ENCODE measurements around the gene SKA3. TPM values are rescaled to one million over a fixed set of nuclear protein-coding genes. Genes with fewer than 3 reads are reported as not detected.
"Not testable (repeated sequence)": the region's sequence is repeated elsewhere in the genome, so short reads cannot be mapped to it uniquely, and the experiment has no call there.

Gene SKA3
- total RNA-seq, 1 experiment from 2014 or later, result 16.4 TPM

- no peak for TF ChIP-seq CTCF (IDR thresholded peaks at IDR 0.05; ENCODE audit: unreplicated experiment)
- Mint-ChIP-seq H3K27ac (ENCODE audit: low read depth, unreplicated experiment) (peak overlapping the region; percentile 89), H3K9me3 (ENCODE audit: unreplicated experiment) (no peaks in the 10 kb centered on the region), H3K27me3 (ENCODE audit: insufficient read depth, unreplicated experiment) (no peaks in the 10 kb centered on the region), H3K4me1 (ENCODE audit: insufficient read depth, unreplicated experiment) (peaks cover 10% of the 10 kb centered on the region), H3K36me3 (ENCODE audit: insufficient read depth, unreplicated experiment) (peaks cover 5% of the 10 kb centered on the region), H3K4me3 (ENCODE audit: unreplicated experiment) (no peak overlapping the region)
- no peak for DNase-seq (ENCODE audit: unreplicated experiment)
- intact Hi-C loops (cut with micrococcal nuclease), result no loop called here
- BruUV-seq (replicated peaks), result no TSS peak
- ChIA-PET POLR2A (interaction anchor here (1.2 kb wide), 1 partner anchor 8 kb away, joined by 5 read pairs; no protein-coding TSS in a partner anchor), CTCF (interaction anchor here (0.6 to 3.5 kb wide), 4 partner anchors 9 to 306 kb away, joined by 3 to 15 read pairs (median 4); no protein-coding TSS in a partner anchor)
These were observed 4.9 kb downstream of the SKA3 start for GRCh38 chr13:21171420-21171819.

DNA sequence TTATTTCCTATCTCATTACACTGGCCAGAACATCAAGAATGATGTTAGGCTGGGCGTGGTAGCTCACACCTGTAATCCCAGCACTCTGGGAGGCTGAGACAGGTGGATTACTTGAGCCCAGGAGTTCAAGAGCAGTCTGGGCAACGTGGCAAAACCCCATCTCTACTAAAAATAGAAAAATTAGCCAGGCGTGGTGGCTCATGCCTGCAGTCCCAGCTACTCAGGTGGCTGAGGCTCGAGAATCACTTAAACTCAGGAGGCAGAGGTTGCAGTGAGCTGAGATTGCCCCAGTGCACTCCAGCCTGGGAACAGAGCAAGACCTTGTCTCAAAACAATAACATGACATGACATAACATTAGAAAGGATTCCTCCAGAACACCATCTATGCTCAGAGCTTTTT lies 10.7 kb downstream of the SKA3 start:
- intact Hi-C loops (cut with micrococcal nuclease); H3K4me3 Mint-ChIP-seq (ENCODE audit: unreplicated experiment); DNase-seq (ENCODE audit: unreplicated experiment); H3K4me1 Mint-ChIP-seq (ENCODE audit: insufficient read depth, unreplicated experiment); BruUV-seq (replicated peaks); H3K27me3 Mint-ChIP-seq (ENCODE audit: insufficient read depth, unreplicated experiment); H3K36me3 Mint-ChIP-seq (ENCODE audit: insufficient read depth, unreplicated experiment); H3K9me3 Mint-ChIP-seq (ENCODE audit: unreplicated experiment): not testable (repeated sequence)
- CTCF ChIA-PET, result interaction anchor here (0.6 kb wide), 4 partner anchors 11 to 105 kb away, joined by 3 to 4 read pairs (median 4); partner anchors contain the start of gene SKA3
- peak overlapping the region; percentile 40 for H3K27ac Mint-ChIP-seq (ENCODE audit: low read depth, unreplicated experiment)
- POLR2A ChIA-PET, result interaction anchor here (0.7 to 7.3 kb wide), 3 partner anchors 11 to 815 kb away, joined by 3 to 52 read pairs (median 3); partner anchors contain the start of genes MRPL57 and SKA3

DNA sequence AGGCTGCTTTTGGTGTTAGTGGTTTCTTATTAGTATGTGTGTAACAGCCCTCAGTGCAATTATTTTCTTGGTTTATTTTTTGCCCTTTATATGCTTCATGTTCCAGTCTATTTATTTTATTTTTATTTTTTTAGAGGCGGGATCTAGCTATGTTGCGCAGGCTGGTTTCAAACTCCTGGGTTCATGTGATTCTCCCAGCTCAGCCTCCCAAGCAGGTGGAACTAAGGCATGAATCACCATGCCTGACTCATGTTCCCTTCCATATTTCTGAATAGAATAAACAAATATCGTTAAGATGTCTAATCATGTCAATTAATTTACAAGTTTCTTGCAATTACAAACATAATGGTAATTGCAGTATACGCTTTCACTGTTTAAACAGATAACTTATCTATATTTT lies 11.7 kb downstream of the SKA3 start:
- Mint-ChIP-seq H3K4me1 (ENCODE audit: insufficient read depth, unreplicated experiment) (peaks cover 5% of the 10 kb centered on the region), H3K9me3 (ENCODE audit: unreplicated experiment) (no peaks in the 10 kb centered on the region), H3K27ac (ENCODE audit: low read depth, unreplicated experiment) (peak overlapping the region; percentile 50), H3K36me3 (ENCODE audit: insufficient read depth, unreplicated experiment) (peaks cover 14% of the 10 kb centered on the region), H3K4me3 (ENCODE audit: unreplicated experiment) (no peak overlapping the region), H3K27me3 (ENCODE audit: insufficient read depth, unreplicated experiment) (no peaks in the 10 kb centered on the region)
- POLR2A ChIA-PET, result interaction anchor here (7.3 kb wide), 1 partner anchor 12 kb away, joined by 52 read pairs; the partner anchor contains the start of genes MRPL57 and SKA3
- peak; percentile 67 for DNase-seq (ENCODE audit: unreplicated experiment)
- no peak for TF ChIP-seq CTCF (IDR thresholded peaks at IDR 0.05; ENCODE audit: unreplicated experiment)
- intact Hi-C loops (cut with micrococcal nuclease), result no loop called here
- CTCF ChIA-PET, result no interaction called here
- no TSS peak for BruUV-seq (replicated peaks)

- Mint-ChIP-seq H3K27ac (ENCODE audit: low read depth, unreplicated experiment) (no peak overlapping the region), H3K4me1 (ENCODE audit: insufficient read depth, unreplicated experiment) (no peaks in the 10 kb centered on the region), H3K4me3 (ENCODE audit: unreplicated experiment) (no peak overlapping the region), H3K27me3 (ENCODE audit: insufficient read depth, unreplicated experiment) (no peaks in the 10 kb centered on the region), H3K9me3 (ENCODE audit: unreplicated experiment) (no peaks in the 10 kb centered on the region), H3K36me3 (ENCODE audit: insufficient read depth, unreplicated experiment) (peaks cover 32% of the 10 kb centered on the region)
- no peak for TF ChIP-seq CTCF (IDR thresholded peaks at IDR 0.05; ENCODE audit: unreplicated experiment)
- intact Hi-C loops (cut with micrococcal nuclease), result no loop called here
- ChIA-PET POLR2A (interaction anchor here (1.2 kb wide), 1 partner anchor 17 kb away, joined by 4 read pairs; no protein-coding TSS in a partner anchor), CTCF (interaction anchor here (0.6 to 1.0 kb wide), 2 partner anchors 25 to 996 kb away, joined by 3 to 4 read pairs; no protein-coding TSS in a partner anchor)
- no TSS peak for BruUV-seq (replicated peaks)
- no peak for DNase-seq (ENCODE audit: unreplicated experiment)
These were observed 24.0 kb downstream of the SKA3 start for GRCh38 chr13:21152251-21152899.
